MM.1S (cell line): ENCODE results near the gene PPP5C.

Experiments
- EZH2 ChIP-seq: fragments of 300-600 bp; sonication (generic); optimal IDR thresholded peaks from 2 replicates; pipeline ENCODE3; 2017; ENCODE audit warnings: low read depth, mild to moderate bottlenecking, antibody characterized with exemption, low read length, mixed read lengths
- EZH2phosphoT487 ChIP-seq: fragments of 300-600 bp; sonication (generic); IDR thresholded peaks from 2 replicates; pipeline ENCODE4 v1.6.1; 2018; ENCODE audit warnings: antibody characterized with exemption, low read length
- TF ChIP-seq, protein P1 (sequence below): fragments of 300-600 bp; sonication (generic); IDR thresholded peaks from 2 replicates; pipeline ENCODE4 v1.5.1; 2016; ENCODE audit warnings: antibody characterized with exemption, low read length, mixed read lengths

DNA sequence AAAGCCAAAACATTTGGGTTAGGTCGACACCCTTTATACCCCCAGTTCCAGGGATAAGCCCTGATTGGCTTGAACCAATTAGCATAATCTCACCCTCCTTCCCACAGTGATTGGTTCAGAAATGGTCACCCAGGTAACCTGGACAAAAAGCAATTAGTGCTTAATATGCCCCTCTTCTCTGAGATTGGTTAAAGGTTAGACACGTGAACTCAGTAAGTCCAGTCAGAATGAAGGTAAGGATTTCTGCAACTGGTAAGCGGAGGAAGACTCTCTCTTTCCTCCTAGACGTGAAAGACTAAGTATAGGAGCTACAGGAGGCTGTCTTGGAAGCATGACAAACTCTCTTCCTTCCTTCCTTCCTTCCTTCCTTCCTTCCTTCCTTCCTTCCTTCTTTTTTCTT is 83.1 kb downstream of the PPP5C start:
- no peak for TF ChIP-seq EZH2phosphoT487
- no peak for TF ChIP-seq EZH2
- TF ChIP-seq, protein P1, sequence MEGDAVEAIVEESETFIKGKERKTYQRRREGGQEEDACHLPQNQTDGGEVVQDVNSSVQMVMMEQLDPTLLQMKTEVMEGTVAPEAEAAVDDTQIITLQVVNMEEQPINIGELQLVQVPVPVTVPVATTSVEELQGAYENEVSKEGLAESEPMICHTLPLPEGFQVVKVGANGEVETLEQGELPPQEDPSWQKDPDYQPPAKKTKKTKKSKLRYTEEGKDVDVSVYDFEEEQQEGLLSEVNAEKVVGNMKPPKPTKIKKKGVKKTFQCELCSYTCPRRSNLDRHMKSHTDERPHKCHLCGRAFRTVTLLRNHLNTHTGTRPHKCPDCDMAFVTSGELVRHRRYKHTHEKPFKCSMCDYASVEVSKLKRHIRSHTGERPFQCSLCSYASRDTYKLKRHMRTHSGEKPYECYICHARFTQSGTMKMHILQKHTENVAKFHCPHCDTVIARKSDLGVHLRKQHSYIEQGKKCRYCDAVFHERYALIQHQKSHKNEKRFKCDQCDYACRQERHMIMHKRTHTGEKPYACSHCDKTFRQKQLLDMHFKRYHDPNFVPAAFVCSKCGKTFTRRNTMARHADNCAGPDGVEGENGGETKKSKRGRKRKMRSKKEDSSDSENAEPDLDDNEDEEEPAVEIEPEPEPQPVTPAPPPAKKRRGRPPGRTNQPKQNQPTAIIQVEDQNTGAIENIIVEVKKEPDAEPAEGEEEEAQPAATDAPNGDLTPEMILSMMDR = no peak
